Dermis blood vessel endothelial cell (primary cell): ENCODE data around the gene HSD17B1. TPM values are rescaled to one million over a fixed set of nuclear protein-coding genes. Genes with fewer than 3 reads are reported as not detected.
A peak's percentile ranks its signal among the peaks of the same experiment; 100 is the strongest.
"Not testable (repeated sequence)": the region's sequence is repeated elsewhere in the genome, so short reads cannot be mapped to it uniquely, and the experiment has no call there.

Experiments used
- DNase-seq: peaks from one replicate; pipeline ENCODE4 v3.0.0; 2010
- total RNA-seq: library from RNA; depleted of rRNA; stranded (reverse); fragments of >200 nt; gene quantifications from 2 replicates; pipeline ENCODE4 v1.2.3, GENCODE V29; 2014

The HSD17B1 gene
- 0.23 and 0.34 TPM in 2 replicates for total RNA-seq

GRCh38 chr17:42552736-42553135 is at the start of gene HSD17B1:
HSD17B1 (plus strand) TSS chr17:42552923; CDS start chr17:42552934, 11 bp downstream.
- not testable (repeated sequence) for DNase-seq

GRCh38 chr17:42502926-42503325 is 49.8 kb upstream of the HSD17B1 start:
- DNase-seq: no peak

- DNase-seq: no peak
These were observed 45.1 kb upstream of the HSD17B1 start for GRCh38 chr17:42507671-42508070.

- peak; percentile 71 for DNase-seq
These were observed 44.1 kb upstream of the HSD17B1 start for GRCh38 chr17:42508426-42509165.

GRCh38 chr17:42509409-42509808 is 43.3 kb upstream of the HSD17B1 start:
- no peak for DNase-seq

- no peak for DNase-seq
These were observed 42.9 kb upstream of the HSD17B1 start for GRCh38 chr17:42509841-42510240.

- no peak for DNase-seq
These were observed 40.5 kb upstream of the HSD17B1 start for GRCh38 chr17:42512246-42512645.

- DNase-seq: no peak
These were observed 39.9 kb upstream of the HSD17B1 start for GRCh38 chr17:42512733-42513251.

GRCh38 chr17:42513686-42514085 is 39.0 kb upstream of the HSD17B1 start:
- DNase-seq: no peak

GRCh38 chr17:42514279-42514678 is 38.4 kb upstream of the HSD17B1 start:
- no peak for DNase-seq

- DNase-seq: no peak
These were observed 37.9 kb upstream of the HSD17B1 start for GRCh38 chr17:42514867-42515266.

- DNase-seq: peak; percentile 93
These were observed 35.2 kb upstream of the HSD17B1 start for GRCh38 chr17:42517516-42517915.

- DNase-seq: peak; percentile 99
These were observed 34.5 kb upstream of the HSD17B1 start for GRCh38 chr17:42518046-42518754.

- peak; percentile 91 for DNase-seq
These were observed 33.8 kb upstream of the HSD17B1 start for GRCh38 chr17:42518755-42519545.

GRCh38 chr17:42519546-42520491 is 32.9 kb upstream of the HSD17B1 start:
- DNase-seq: peak; percentile 98

GRCh38 chr17:42520540-42520951 is 32.2 kb upstream of the HSD17B1 start:
- DNase-seq: no peak

- DNase-seq: peak; percentile 32
These were observed 31.7 kb upstream of the HSD17B1 start for GRCh38 chr17:42521036-42521435.

- DNase-seq: no peak
These were observed 31.0 kb upstream of the HSD17B1 start for GRCh38 chr17:42521666-42522262.

GRCh38 chr17:42522263-42522790 is 30.4 kb upstream of the HSD17B1 start:
- no peak for DNase-seq

GRCh38 chr17:42522798-42523278 is 29.9 kb upstream of the HSD17B1 start:
- no peak for DNase-seq

- DNase-seq: no peak
These were observed 27.5 kb upstream of the HSD17B1 start for GRCh38 chr17:42525221-42525620.
